IPS-18c (cell line): Measurements from ENCODE around the gene ANKDD1B.
"Not testable (repeated sequence)": the region's sequence is repeated elsewhere in the genome, so short reads cannot be mapped to it uniquely, and the experiment has no call there.

ENCODE experiments used
- H3K4me3 ChIP-seq: 2 replicates; pipeline ENCODE4 v1.7.0; 2013; ENCODE audit warnings: low read depth, mild to moderate bottlenecking, low read length, moderate library complexity; ENCODE audit not compliant: insufficient read depth
- H3K9me3 ChIP-seq: one replicate; pipeline ENCODE4 v1.6.1; 2013; ENCODE audit warnings: mild to moderate bottlenecking, low read length, moderate library complexity; ENCODE audit not compliant: control insufficient read depth, insufficient read depth

Gene ANKDD1B

GRCh38 chr5:75610859-75611310 is 368 bp upstream of the ANKDD1B start:
- H3K4me3 ChIP-seq: peak overlapping the region; percentile 54; the same call in 1 of the 2 replicates
- not testable (repeated sequence) for H3K9me3 ChIP-seq

GRCh38 chr5:75612226-75612569 is 945 bp downstream of the ANKDD1B start:
- Histone ChIP-seq H3K4me3 (peak overlapping the region; percentile 54; the same call in 1 of the 2 replicates), H3K9me3 (no peaks in the 10 kb centered on the region)

GRCh38 chr5:75612901-75613300 is 1.6 kb downstream of the ANKDD1B start:
- Histone ChIP-seq H3K4me3 (no peak overlapping the region), H3K9me3 (no peaks in the 10 kb centered on the region)

GRCh38 chr5:75614176-75614575 is 2.9 kb downstream of the ANKDD1B start:
- no peaks in the 10 kb centered on the region for H3K9me3 ChIP-seq
- H3K4me3 ChIP-seq: no peak overlapping the region

- no peak overlapping the region for H3K4me3 ChIP-seq
- no peaks in the 10 kb centered on the region for H3K9me3 ChIP-seq
Measured at GRCh38 chr5:75616371-75616881, 5.2 kb downstream of the ANKDD1B start.

GRCh38 chr5:75616971-75617621 is 5.8 kb downstream of the ANKDD1B start:
- no peak overlapping the region for H3K4me3 ChIP-seq
- no peaks in the 10 kb centered on the region for H3K9me3 ChIP-seq

- H3K9me3 ChIP-seq: no peaks in the 10 kb centered on the region
- no peak overlapping the region for H3K4me3 ChIP-seq
Measured at GRCh38 chr5:75617736-75618352, 6.6 kb downstream of the ANKDD1B start.

GRCh38 chr5:75620184-75620959 is 9.1 kb downstream of the ANKDD1B start:
- no peak overlapping the region for H3K4me3 ChIP-seq
- no peaks in the 10 kb centered on the region for H3K9me3 ChIP-seq

GRCh38 chr5:75622564-75622963 is 11.3 kb downstream of the ANKDD1B start:
- Histone ChIP-seq H3K9me3 (no peaks in the 10 kb centered on the region), H3K4me3 (no peak overlapping the region)

- Histone ChIP-seq H3K4me3 (no peak overlapping the region), H3K9me3 (no peaks in the 10 kb centered on the region)
Measured at GRCh38 chr5:75623846-75624245, 12.6 kb downstream of the ANKDD1B start.

GRCh38 chr5:75626959-75627358 is 15.7 kb downstream of the ANKDD1B start:
- H3K9me3 ChIP-seq: no peaks in the 10 kb centered on the region
- H3K4me3 ChIP-seq: no peak overlapping the region

- Histone ChIP-seq H3K4me3 (no peak overlapping the region), H3K9me3 (no peaks in the 10 kb centered on the region)
Measured at GRCh38 chr5:75627801-75628200, 16.5 kb downstream of the ANKDD1B start.

GRCh38 chr5:75630875-75631274 is 19.6 kb downstream of the ANKDD1B start:
- Histone ChIP-seq H3K4me3 (no peak overlapping the region), H3K9me3 (no peaks in the 10 kb centered on the region)

- Histone ChIP-seq H3K9me3 (no peaks in the 10 kb centered on the region), H3K4me3 (no peak overlapping the region)
Measured at GRCh38 chr5:75632321-75632720, 21.1 kb downstream of the ANKDD1B start.

- Histone ChIP-seq H3K9me3 (no peaks in the 10 kb centered on the region), H3K4me3 (no peak overlapping the region)
Measured at GRCh38 chr5:75637949-75638348, 26.7 kb downstream of the ANKDD1B start.

GRCh38 chr5:75639535-75640311 is 28.5 kb downstream of the ANKDD1B start:
- H3K9me3 ChIP-seq: no peaks in the 10 kb centered on the region
- no peak overlapping the region for H3K4me3 ChIP-seq

GRCh38 chr5:75640395-75640794 is 29.1 kb downstream of the ANKDD1B start:
- Histone ChIP-seq H3K9me3 (no peaks in the 10 kb centered on the region), H3K4me3 (no peak overlapping the region)
